Measurements from ENCODE around the gene MVD.

The MVD gene

DNA sequence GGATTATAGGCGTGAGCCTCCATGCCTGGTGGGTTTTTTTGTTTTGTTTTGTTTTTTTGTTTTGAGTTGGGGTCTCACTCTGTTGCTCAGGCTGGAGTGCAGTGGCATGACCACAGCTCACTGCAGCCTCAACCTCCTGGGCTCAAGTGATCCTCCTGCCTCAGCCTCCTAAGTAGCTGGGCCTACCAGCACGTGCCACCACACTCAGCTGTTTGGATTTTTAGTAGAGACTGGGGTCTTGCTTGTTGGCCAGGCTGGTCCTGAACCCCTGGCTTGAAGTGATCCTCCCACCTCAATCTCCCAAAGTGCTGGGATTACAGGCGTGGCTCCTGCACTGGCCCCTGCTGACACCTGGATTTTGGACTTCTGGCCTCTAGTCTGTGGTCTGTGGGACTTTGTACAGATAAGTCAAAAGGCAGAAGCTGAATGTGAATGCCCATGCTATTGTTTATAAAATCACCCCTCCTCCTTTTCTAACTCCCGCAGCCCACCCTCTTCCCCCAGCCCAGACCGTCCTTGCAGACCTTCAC lies 17.7 kb upstream of the MVD start:
- Histone ChIP-seq H3K27me3 (peaks cover 64% of the 10 kb centered on the region), H3K36me3 (no peaks in the 10 kb centered on the region), H3K4me3 (ENCODE audit: low read depth, low read length) (no peak overlapping the region), H3K9me3 (no peaks in the 10 kb centered on the region; the same call in 1 of the 2 replicates), H3K4me1 (no peaks in the 10 kb centered on the region; the same call in 1 of the 2 replicates)
- DNase-seq = no peak
- TF ChIP-seq, protein P1, sequence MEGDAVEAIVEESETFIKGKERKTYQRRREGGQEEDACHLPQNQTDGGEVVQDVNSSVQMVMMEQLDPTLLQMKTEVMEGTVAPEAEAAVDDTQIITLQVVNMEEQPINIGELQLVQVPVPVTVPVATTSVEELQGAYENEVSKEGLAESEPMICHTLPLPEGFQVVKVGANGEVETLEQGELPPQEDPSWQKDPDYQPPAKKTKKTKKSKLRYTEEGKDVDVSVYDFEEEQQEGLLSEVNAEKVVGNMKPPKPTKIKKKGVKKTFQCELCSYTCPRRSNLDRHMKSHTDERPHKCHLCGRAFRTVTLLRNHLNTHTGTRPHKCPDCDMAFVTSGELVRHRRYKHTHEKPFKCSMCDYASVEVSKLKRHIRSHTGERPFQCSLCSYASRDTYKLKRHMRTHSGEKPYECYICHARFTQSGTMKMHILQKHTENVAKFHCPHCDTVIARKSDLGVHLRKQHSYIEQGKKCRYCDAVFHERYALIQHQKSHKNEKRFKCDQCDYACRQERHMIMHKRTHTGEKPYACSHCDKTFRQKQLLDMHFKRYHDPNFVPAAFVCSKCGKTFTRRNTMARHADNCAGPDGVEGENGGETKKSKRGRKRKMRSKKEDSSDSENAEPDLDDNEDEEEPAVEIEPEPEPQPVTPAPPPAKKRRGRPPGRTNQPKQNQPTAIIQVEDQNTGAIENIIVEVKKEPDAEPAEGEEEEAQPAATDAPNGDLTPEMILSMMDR (IDR thresholded peaks at IDR 0.05; ENCODE audit: low read depth, low read length) = no peak

DNA sequence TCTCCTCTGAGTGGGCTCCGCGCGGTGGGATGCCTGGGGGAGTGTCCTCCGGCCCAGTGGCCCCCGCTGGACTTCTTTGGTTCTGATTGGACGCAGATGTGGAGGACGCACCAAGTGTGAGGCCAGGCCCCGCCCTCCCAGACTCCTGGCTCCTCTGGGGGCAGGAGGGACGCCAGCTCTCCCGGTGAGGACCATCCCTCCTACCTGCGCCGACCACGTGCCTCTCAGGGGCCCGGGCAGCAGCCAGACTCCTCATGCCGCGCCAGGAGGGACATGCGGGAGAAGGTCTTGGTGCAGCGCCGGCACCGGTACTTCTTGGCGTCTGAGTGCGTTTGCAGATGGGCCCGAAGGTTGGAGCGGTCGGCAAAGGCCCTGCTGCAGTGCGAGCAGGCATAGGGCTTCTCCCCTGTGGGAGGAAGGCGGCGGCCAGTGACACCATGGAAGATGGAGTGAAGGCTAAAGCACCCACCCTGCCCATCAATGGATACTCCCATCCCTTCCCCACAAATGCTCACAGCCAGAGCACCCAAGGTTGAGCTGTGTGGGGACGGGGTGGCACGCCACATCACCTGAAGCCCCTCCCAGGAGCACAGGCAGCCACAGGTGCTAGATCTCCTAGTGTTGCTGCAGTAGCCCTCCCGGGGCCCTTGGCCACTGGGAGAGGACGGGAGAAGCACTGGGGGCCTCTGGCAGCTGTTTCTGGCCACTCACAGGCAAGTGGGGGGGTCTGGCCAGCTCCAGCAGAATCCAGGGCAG lies 15.5 kb upstream of the MVD start:
- H3K27me3 ChIP-seq = peaks cover 42% of the 10 kb centered on the region
- TF ChIP-seq, protein P1 (IDR thresholded peaks at IDR 0.05; ENCODE audit: low read depth, low read length) = no peak
- peak overlapping the region; percentile 26 for H3K4me3 ChIP-seq (ENCODE audit: low read depth, low read length)
- no peaks in the 10 kb centered on the region; the same call in 1 of the 2 replicates for H3K4me1 ChIP-seq
- no peaks in the 10 kb centered on the region; the same call in 1 of the 2 replicates for H3K9me3 ChIP-seq
- peak; percentile 40 for DNase-seq
- H3K36me3 ChIP-seq = no peaks in the 10 kb centered on the region

DNA sequence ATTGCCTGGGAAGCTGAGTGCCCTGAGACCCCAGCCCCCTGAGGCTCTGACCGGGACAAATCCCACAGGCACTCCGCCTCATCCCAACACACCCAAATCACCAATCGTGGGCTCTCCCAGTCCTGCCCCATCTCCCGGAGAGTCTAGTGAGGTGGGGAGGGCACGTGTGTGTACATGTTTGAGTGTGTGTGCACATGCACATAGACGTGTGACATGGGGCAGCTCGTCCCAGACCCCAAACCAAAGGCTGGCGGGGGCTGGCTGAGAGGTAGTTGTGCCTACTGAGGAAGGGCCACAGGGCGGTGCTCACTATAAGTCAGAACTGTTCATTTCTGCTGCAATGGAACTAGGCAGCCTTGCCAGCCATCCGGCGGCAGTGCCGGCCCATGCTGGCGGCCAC lies 14.8 kb upstream of the MVD start:
- no peak for DNase-seq
- no peaks in the 10 kb centered on the region; the same call in 1 of the 2 replicates for H3K4me1 ChIP-seq

DNA sequence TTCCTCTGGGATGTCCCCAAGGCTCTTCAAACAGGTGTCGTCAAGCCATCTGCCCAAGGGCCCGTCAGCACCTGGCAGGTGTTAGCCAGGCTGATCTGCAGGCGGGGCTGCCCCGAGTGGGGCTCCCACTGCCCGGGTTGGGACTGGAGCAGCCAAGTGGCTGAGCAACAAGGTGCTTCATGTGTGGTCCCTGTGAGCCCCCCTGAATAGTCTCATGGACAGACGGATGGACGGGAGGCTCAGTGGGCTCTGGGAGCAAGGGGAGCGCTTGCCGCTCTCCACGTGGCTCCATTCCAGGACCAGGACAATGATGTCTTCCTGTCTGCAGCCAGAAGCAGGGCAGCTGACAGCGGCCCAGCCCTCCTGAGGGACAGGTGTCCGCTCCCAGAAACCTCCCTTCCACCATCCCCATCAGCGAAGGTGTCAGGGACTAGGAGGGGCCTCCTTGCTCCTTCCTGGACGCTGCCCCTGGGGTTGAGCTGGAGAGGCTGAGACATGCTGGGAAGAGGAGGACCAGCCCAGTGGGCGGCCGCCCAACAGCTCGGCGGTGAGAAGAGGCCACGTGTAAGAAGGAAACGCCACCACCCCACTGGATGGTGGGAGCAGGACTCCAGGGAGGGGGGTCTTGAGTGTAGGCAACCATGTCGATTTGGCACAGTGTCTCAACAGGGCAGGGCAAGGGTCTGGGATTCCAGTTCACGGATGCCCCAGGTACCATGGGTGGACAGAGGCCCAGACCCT lies 13.8 kb upstream of the MVD start:
- no peaks in the 10 kb centered on the region; the same call in 1 of the 2 replicates for H3K4me1 ChIP-seq
- peaks cover 34% of the 10 kb centered on the region for H3K27me3 ChIP-seq
- H3K4me3 ChIP-seq (ENCODE audit: low read depth, low read length) = no peak overlapping the region
- no peak for DNase-seq
- H3K9me3 ChIP-seq = no peaks in the 10 kb centered on the region; the same call in 1 of the 2 replicates
- TF ChIP-seq, protein P1 (IDR thresholded peaks at IDR 0.05; ENCODE audit: low read depth, low read length) = no peak
- no peaks in the 10 kb centered on the region for H3K36me3 ChIP-seq

More for the DNA sequence above, 14.8 kb upstream of the MVD start:
- H3K36me3 ChIP-seq = no peaks in the 10 kb centered on the region
- TF ChIP-seq, protein P1 (IDR thresholded peaks at IDR 0.05; ENCODE audit: low read depth, low read length) = no peak
- H3K27me3 ChIP-seq = peaks cover 42% of the 10 kb centered on the region
- H3K4me3 ChIP-seq (ENCODE audit: low read depth, low read length) = peak overlapping the region; percentile 26; the same call in 1 of the 2 replicates
- no peaks in the 10 kb centered on the region; the same call in 1 of the 2 replicates for H3K9me3 ChIP-seq

DNA sequence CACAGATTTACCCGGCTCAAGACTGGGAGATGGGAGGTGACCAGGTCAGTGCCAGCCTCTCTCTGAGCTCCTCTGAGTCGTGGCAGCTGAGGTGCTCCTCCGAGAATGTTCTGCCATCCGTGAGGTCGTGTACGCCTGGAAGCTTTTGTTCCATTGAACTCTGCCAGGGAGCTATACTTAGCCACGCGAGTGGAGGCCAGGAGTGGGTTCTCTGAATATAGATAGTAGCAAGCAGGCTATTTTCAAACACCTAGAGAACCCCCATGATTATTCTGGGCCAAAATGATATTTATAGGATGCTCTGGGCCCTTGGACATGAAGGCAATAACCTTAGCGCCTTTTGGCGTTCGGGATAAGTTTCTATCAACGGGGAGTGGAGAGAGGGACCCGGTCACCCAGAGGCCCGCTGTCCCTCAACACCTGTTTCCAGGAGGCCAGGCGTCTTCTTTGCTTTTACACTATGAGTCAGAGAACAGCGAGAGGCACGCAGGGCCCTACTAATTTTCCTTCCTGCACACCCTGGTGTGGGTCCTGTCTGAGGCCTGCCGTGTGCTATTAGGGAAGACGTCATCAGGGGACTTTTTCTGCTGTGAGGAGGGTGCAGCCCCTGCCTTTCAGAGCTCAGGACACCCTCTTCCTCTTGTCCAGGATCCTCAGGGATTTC lies 11.0 kb upstream of the MVD start:
- Histone ChIP-seq H3K9me3 (no peaks in the 10 kb centered on the region; the same call in 1 of the 2 replicates), H3K27me3 (peaks cover 17% of the 10 kb centered on the region), H3K4me1 (no peaks in the 10 kb centered on the region; the same call in 1 of the 2 replicates), H3K4me3 (ENCODE audit: low read depth, low read length) (no peak overlapping the region), H3K36me3 (no peaks in the 10 kb centered on the region)
- no peak for DNase-seq
- TF ChIP-seq, protein P1 (IDR thresholded peaks at IDR 0.05; ENCODE audit: low read depth, low read length) = no peak

Measured in BE2C (cell line).